IMR-90 (cell line): ENCODE measurements around the gene COX6A2. TPM values are rescaled to one million over a fixed set of nuclear protein-coding genes. Genes with fewer than 3 reads are reported as not detected.

ENCODE experiments used
- ATAC-seq: fragments of 200-7000 bp; cut with Tn5 transposase; 2 replicates; pipeline ENCODE4 v1.9.1; 2020; ENCODE audit warnings: low read depth, mild to moderate bottlenecking, moderate library complexity
- BruUV-seq: library from RNA; stranded (reverse); fragments of 400-500 nt; replicated peaks from 2 replicates; lab custom pipeline; 2021; lab: Mats Ljungman, UMichigan
- CTCF ChIA-PET: fragments of 300-600 bp; formaldehyde crosslinking; extraction: SDS; loops from one replicate; lab custom pipeline; 2021; ENCODE audit warnings: antibody characterized with exemption; lab: Yijun Ruan, JAX
- POLR2A ChIA-PET: fragments of 300-600 bp; sonication (Branson Sonifier 250); formaldehyde crosslinking; loops from one replicate; lab custom pipeline; 2022; ENCODE audit warnings: antibody characterized with exemption; ENCODE audit not compliant: unreplicated experiment; lab: Charles Lee
- DNase-seq: peaks from one replicate; pipeline ENCODE4 v3.0.0; 2013
- H2AFZ ChIP-seq: replicated peaks from 2 replicates; pipeline ENCODE3; 2013; ENCODE audit warnings: low read length, mild to moderate bottlenecking; ENCODE audit not compliant: poor library complexity
- H2AK5ac ChIP-seq: 2 replicates; pipeline ENCODE4 v1.6.1; 2013; ENCODE audit warnings: low read depth, low read length, inconsistent platforms
- H2AK9ac ChIP-seq: replicated peaks from 2 replicates; pipeline ENCODE3; 2013; ENCODE audit warnings: mild to moderate bottlenecking, low read depth, low read length, moderate library complexity; ENCODE audit not compliant: poor library complexity
- H2BK120ac ChIP-seq: 2 replicates; pipeline ENCODE4 v1.6.1; 2013; ENCODE audit warnings: low read depth, low read length, inconsistent platforms
- H2BK15ac ChIP-seq: 3 replicates; pipeline ENCODE4 v1.6.1; 2013; ENCODE audit warnings: low read depth, low read length, inconsistent platforms
- H2BK20ac ChIP-seq: 2 replicates; pipeline ENCODE4 v1.6.1; 2013; ENCODE audit warnings: low read depth, mild to moderate bottlenecking, inconsistent platforms, low read length, moderate library complexity
- H2BK5ac ChIP-seq: 2 replicates; pipeline ENCODE4 v1.6.1; 2013; ENCODE audit warnings: mild to moderate bottlenecking, low read depth, low read length, inconsistent platforms; ENCODE audit not compliant: poor library complexity, severe bottlenecking
- H3K14ac ChIP-seq: replicated peaks from 2 replicates; pipeline ENCODE4 v1.6.1; 2013; ENCODE audit warnings: low read depth, low read length, inconsistent platforms
- H3K18ac ChIP-seq: 2 replicates; pipeline ENCODE4 v1.6.1; 2013; ENCODE audit warnings: low read depth, low read length, control low read depth
- H3K23ac ChIP-seq: 2 replicates; pipeline ENCODE4 v1.6.1; 2013; ENCODE audit warnings: low read depth, low read length, inconsistent platforms
- H3K27ac ChIP-seq: 2 replicates; pipeline ENCODE4 v1.5.1; 2013; ENCODE audit warnings: mild to moderate bottlenecking, control low read depth, low read length; ENCODE audit not compliant: insufficient read depth
- H3K27me3 ChIP-seq: 2 replicates; pipeline ENCODE4 v1.6.1; 2013; ENCODE audit warnings: low read length; ENCODE audit not compliant: control insufficient read depth, insufficient read depth
- H3K36me3 ChIP-seq: 2 replicates; pipeline ENCODE4 v1.6.1; 2013; ENCODE audit warnings: low read length, mixed read lengths; ENCODE audit not compliant: control insufficient read depth, insufficient read depth
- H3K4ac ChIP-seq: 2 replicates; pipeline ENCODE4 v1.6.1; 2013; ENCODE audit warnings: low read depth, low read length, inconsistent platforms
- H3K4me1 ChIP-seq: 2 replicates; pipeline ENCODE4 v1.6.1; 2013; ENCODE audit warnings: low read length, mixed read lengths; ENCODE audit not compliant: control insufficient read depth, insufficient read depth
- H3K4me2 ChIP-seq: 2 replicates; pipeline ENCODE4 v1.6.1; 2013; ENCODE audit warnings: low read depth, mild to moderate bottlenecking, control low read depth, low read length, moderate library complexity
- H3K4me3 ChIP-seq: 2 replicates; pipeline ENCODE4 v1.5.1; 2013; ENCODE audit warnings: low read depth, mild to moderate bottlenecking, control low read depth, low read length, moderate library complexity; ENCODE audit not compliant: insufficient read depth
- H3K56ac ChIP-seq: 2 replicates; pipeline ENCODE4 v1.6.1; 2013; ENCODE audit warnings: low read length, inconsistent platforms; ENCODE audit not compliant: insufficient read depth; ENCODE audit errors: extremely low read depth
- H3K79me1 ChIP-seq, 2 experiments: 2 replicates each; pipeline ENCODE4 v1.6.1; 2013; ENCODE audit warnings: low read length in 2 of 2, inconsistent platforms in 1 of 2, low read depth in 1 of 2
- H3K9ac ChIP-seq: 2 replicates; pipeline ENCODE4 v1.6.1; 2013; ENCODE audit warnings: low read depth, low read length, control low read depth
- H3K9me1 ChIP-seq: 2 replicates; pipeline ENCODE4 v1.6.1; 2013; ENCODE audit warnings: low read length, inconsistent platforms; ENCODE audit not compliant: insufficient read depth
- H3K9me3 ChIP-seq: 2 replicates; pipeline ENCODE4 v1.6.1; 2013; ENCODE audit warnings: low read length; ENCODE audit not compliant: control insufficient read depth, insufficient read depth
- H4K20me1 ChIP-seq: 2 replicates; pipeline ENCODE4 v1.6.1; 2013; ENCODE audit warnings: low read length, inconsistent platforms; ENCODE audit not compliant: insufficient read depth
- H4K5ac ChIP-seq: 2 replicates; pipeline ENCODE4 v1.6.1; 2013; ENCODE audit warnings: mild to moderate bottlenecking, low read depth, low read length, control low read depth
- H4K8ac ChIP-seq, 2 experiments: 2 replicates each; pipeline ENCODE4 v1.6.1; 2013; ENCODE audit warnings: low read depth in 2 of 2, low read length in 2 of 2, control low read depth in 1 of 2, inconsistent platforms in 1 of 2
- H4K91ac ChIP-seq: 2 replicates; pipeline ENCODE4 v1.6.1; 2013; ENCODE audit warnings: low read depth, low read length, inconsistent platforms; ENCODE audit not compliant: insufficient read depth
- BHLHE40 ChIP-seq: fragments of 150-350 bp; IDR thresholded peaks from 2 replicates; pipeline ENCODE4 v1.6.1; 2016; ENCODE audit warnings: mild to moderate bottlenecking, low read depth, low read length
- CHD1 ChIP-seq: IDR thresholded peaks from 2 replicates; pipeline ENCODE4 v1.6.1; 2012; ENCODE audit warnings: low read depth, low read length, improper control_type of control experiment
- FOS ChIP-seq: fragments of 150-350 bp; IDR thresholded peaks from 2 replicates; pipeline ENCODE4 v1.6.1; 2016; ENCODE audit warnings: low read depth, low read length
- MAZ ChIP-seq: IDR thresholded peaks from 2 replicates; pipeline ENCODE4 v1.6.1; 2012; ENCODE audit warnings: low read depth, mild to moderate bottlenecking, low read length, improper control_type of control experiment, moderate library complexity, borderline replicate concordance
- NFE2L2 ChIP-seq: fragments of 150-350 bp; IDR thresholded peaks from 2 replicates; pipeline ENCODE4 v1.6.1; 2016; ENCODE audit warnings: low read depth, mild to moderate bottlenecking, low read length
- RAD21 ChIP-seq: IDR thresholded peaks from 2 replicates; pipeline ENCODE4 v1.6.1; 2012; ENCODE audit warnings: low read length, improper control_type of control experiment
- RCOR1 ChIP-seq: IDR thresholded peaks from 2 replicates; pipeline ENCODE4 v1.6.1; 2012; ENCODE audit warnings: mild to moderate bottlenecking, low read length, improper control_type of control experiment; ENCODE audit not compliant: insufficient replicate concordance
- RFX5 ChIP-seq: IDR thresholded peaks from 2 replicates; pipeline ENCODE4 v1.8.0; 2012; ENCODE audit warnings: low read depth, mild to moderate bottlenecking, low read length, moderate library complexity
- WGBS, 2 experiments: methylation state at CpG; one replicate each; pipeline versions ENCODE4 v1.1.5 to v1.1.7; 2013; ENCODE audit warnings: missing lambda C conversion rate in 2 of 2; ENCODE audit not compliant: insufficient read length in 1 of 2; ENCODE audit errors: extremely low coverage in 2 of 2; 5-methylcytosine and 5-hydroxymethylcytosine counted together
- dilution Hi-C: fragments of 300-500 bp; cut with HindIII; formaldehyde crosslinking; loops from one replicate; pipeline ENCODE4 v1.14.3; 2018; ENCODE audit warnings: low sequenced_read_pairs; ENCODE audit not compliant: unreplicated experiment
- in situ Hi-C: fragments of 300-500 bp; cut with MboI; formaldehyde crosslinking; loops from 3 replicates; pipeline ENCODE4 v1.14.3; 2019; ENCODE audit warnings: low sequenced_read_pairs, inconsistent platforms, mixed read lengths
- intact Hi-C: fragments of 100-400 bp; cut with micrococcal nuclease; formaldehyde crosslinking; loops from 2 replicates; pipeline ENCODE4 v1.10.0; 2022
- polyA plus RNA-seq, 3 experiments: library from polyadenylated mRNA; depleted of rRNA; stranded (reverse); fragments of >200 nt; gene quantifications; 2 replicates each; pipeline ENCODE4 v1.2.3, GENCODE V29; 2012; ENCODE audit warnings: low replicate concordance in 1 of 3
- total RNA-seq: library from RNA; depleted of rRNA; stranded (reverse); fragments of >200 nt; gene quantifications from 2 replicates; pipeline ENCODE4 v1.2.3, GENCODE V29; 2012
- TF ChIP-seq, protein P1 (sequence below): conservative IDR thresholded peaks from 2 replicates; pipeline ENCODE4 v1.5.1; 2012; ENCODE audit warnings: mild to moderate bottlenecking, low read depth, low read length, improper control_type of control experiment

COX6A2 gene
- total and polyA plus RNA-seq, 2 of the 4 experiments (the other 2 are of a cell fraction): not detected

DNA sequence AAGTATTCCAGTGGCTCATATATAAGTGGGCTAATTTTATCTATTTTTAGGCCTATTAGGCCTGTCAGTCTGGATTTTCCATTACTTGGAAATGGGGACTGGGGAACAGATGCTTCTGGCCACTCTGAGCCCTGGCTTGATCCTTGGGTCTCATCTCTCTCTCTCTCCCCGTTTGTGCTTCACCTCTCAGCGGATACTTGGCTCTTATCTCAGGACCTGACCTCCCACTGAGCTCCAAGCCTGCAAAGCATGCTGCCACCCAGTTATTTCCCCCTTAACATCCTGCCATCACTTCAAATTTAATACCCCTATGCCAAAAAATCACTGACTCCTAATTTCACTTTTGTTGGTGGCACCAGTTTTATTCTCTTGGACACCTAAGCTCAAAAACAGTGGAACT, 10.3 kb upstream of the COX6A2 start:
- no TSS peak for BruUV-seq
- ATAC-seq: no peak
- no peak overlapping the region for H3K27ac ChIP-seq
- TF ChIP-seq BHLHE40 (no peak), NFE2L2 (no peak), RAD21 (no peak), CHD1 (no peak), FOS (no peak), RFX5 (no peak), RCOR1 (no peak), MAZ (no peak)
- TF ChIP-seq, protein P1, sequence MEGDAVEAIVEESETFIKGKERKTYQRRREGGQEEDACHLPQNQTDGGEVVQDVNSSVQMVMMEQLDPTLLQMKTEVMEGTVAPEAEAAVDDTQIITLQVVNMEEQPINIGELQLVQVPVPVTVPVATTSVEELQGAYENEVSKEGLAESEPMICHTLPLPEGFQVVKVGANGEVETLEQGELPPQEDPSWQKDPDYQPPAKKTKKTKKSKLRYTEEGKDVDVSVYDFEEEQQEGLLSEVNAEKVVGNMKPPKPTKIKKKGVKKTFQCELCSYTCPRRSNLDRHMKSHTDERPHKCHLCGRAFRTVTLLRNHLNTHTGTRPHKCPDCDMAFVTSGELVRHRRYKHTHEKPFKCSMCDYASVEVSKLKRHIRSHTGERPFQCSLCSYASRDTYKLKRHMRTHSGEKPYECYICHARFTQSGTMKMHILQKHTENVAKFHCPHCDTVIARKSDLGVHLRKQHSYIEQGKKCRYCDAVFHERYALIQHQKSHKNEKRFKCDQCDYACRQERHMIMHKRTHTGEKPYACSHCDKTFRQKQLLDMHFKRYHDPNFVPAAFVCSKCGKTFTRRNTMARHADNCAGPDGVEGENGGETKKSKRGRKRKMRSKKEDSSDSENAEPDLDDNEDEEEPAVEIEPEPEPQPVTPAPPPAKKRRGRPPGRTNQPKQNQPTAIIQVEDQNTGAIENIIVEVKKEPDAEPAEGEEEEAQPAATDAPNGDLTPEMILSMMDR: no peak
- no peak overlapping the region for H4K5ac ChIP-seq
- no peak overlapping the region for H2BK120ac ChIP-seq
- H4K91ac ChIP-seq: no peak overlapping the region
- H3K79me1 ChIP-seq: no peaks in the 10 kb centered on the region
- no peak overlapping the region for H2BK15ac ChIP-seq
- H3K14ac ChIP-seq: no peak overlapping the region
- H3K9me1 ChIP-seq: no peaks in the 10 kb centered on the region
- no peak overlapping the region for H2BK5ac ChIP-seq
- in situ Hi-C loops: no loop called here
- no peak for DNase-seq
- H3K4ac ChIP-seq: no peak overlapping the region
- intact Hi-C loops: no loop called here
- H2AFZ ChIP-seq: no peak overlapping the region
- no peaks in the 10 kb centered on the region for H3K4me1 ChIP-seq
- ChIA-PET POLR2A (no interaction called here), CTCF (no interaction called here)
- H4K8ac ChIP-seq: no peak overlapping the region
- H3K18ac ChIP-seq: no peak overlapping the region
- H2BK20ac ChIP-seq: no peak overlapping the region
- H4K20me1 ChIP-seq: no peaks in the 10 kb centered on the region
- no peak overlapping the region for H3K23ac ChIP-seq
- no peak overlapping the region for H3K9ac ChIP-seq
- H3K4me3 ChIP-seq: no peak overlapping the region
- H3K27me3 ChIP-seq: no peaks in the 10 kb centered on the region
- no peak overlapping the region for H2AK5ac ChIP-seq
- no peaks in the 10 kb centered on the region for H3K9me3 ChIP-seq
- WGBS, 2 experiments: 0% methylated on average over 2 of the region's 2 CpGs; no CpG with 5 or more reads in 1 of the 2 experiments
- H3K4me2 ChIP-seq: no peak overlapping the region
- dilution Hi-C loops: no loop called here
- H2AK9ac ChIP-seq: no peak overlapping the region
- no peaks in the 10 kb centered on the region for H3K36me3 ChIP-seq
- H3K56ac ChIP-seq: no peak overlapping the region
